GM23338 (cell line): ENCODE results near the gene RBM46. TPM values are rescaled to one million over a fixed set of nuclear protein-coding genes. Genes with fewer than 3 reads are reported as not detected.

Source experiments
- ATAC-seq: fragments of 200-7000 bp; cut with Tn5 transposase; 3 replicates; pipeline ENCODE4 v1.9.1; 2020
- DNase-seq: peaks from one replicate; pipeline ENCODE4 v3.0.0-alpha.2; 2015; ENCODE audit warnings: low spot score
- H2AFZ ChIP-seq: fragments of 200-600 bp; sonication (generic); 2 replicates; pipeline ENCODE4 v1.8.0; 2016; ENCODE audit warnings: antibody characterized with exemption, mild to moderate bottlenecking, moderate library complexity
- H3F3A ChIP-seq: fragments of 200-600 bp; sonication (generic); replicated peaks from 2 replicates; pipeline ENCODE4 v1.8.0; 2017; ENCODE audit warnings: antibody characterized with exemption, mixed run types, low read depth
- H3K27ac ChIP-seq: fragments of 200-600 bp; sonication (generic); 2 replicates; pipeline ENCODE4 v1.6.1; 2016; ENCODE audit warnings: low read depth
- H3K27me3 ChIP-seq: fragments of 200-600 bp; sonication (generic); 2 replicates; pipeline ENCODE4 v1.8.0; 2016; ENCODE audit warnings: mild to moderate bottlenecking, mixed run types, moderate library complexity; ENCODE audit not compliant: insufficient read depth
- H3K36me3 ChIP-seq: fragments of 200-600 bp; sonication (generic); 2 replicates; pipeline ENCODE4 v1.8.0; 2016; ENCODE audit warnings: mild to moderate bottlenecking; ENCODE audit not compliant: insufficient read depth
- H3K4me1 ChIP-seq: fragments of 200-600 bp; sonication (generic); 2 replicates; pipeline ENCODE4 v1.8.0; 2016; ENCODE audit warnings: mild to moderate bottlenecking, moderate library complexity; ENCODE audit not compliant: insufficient read depth
- H3K4me2 ChIP-seq: fragments of 200-600 bp; sonication (generic); 2 replicates; pipeline ENCODE4 v1.7.1; 2017; ENCODE audit warnings: mixed run types
- H3K4me3 ChIP-seq: fragments of 200-600 bp; sonication (generic); 2 replicates; pipeline ENCODE4 v1.6.1; 2016; ENCODE audit warnings: mixed run types
- H3K79me2 ChIP-seq: fragments of 200-600 bp; sonication (generic); replicated peaks from 2 replicates; pipeline ENCODE4 v1.8.0; 2017; ENCODE audit warnings: mild to moderate bottlenecking; ENCODE audit not compliant: insufficient read depth
- H3K9me2 ChIP-seq: fragments of 200-600 bp; sonication (generic); 2 replicates; pipeline ENCODE4 v1.8.0; 2017; ENCODE audit not compliant: insufficient read depth
- H4K20me1 ChIP-seq: fragments of 200-600 bp; sonication (generic); replicated peaks from 2 replicates; pipeline ENCODE4 v1.8.0; 2017; ENCODE audit warnings: mild to moderate bottlenecking; ENCODE audit not compliant: insufficient read depth
- H3K27ac Mint-ChIP-seq: 2 replicates; pipeline ENCODE4 v1.8.0; 2020; ENCODE audit warnings: inconsistent platforms, mild to moderate bottlenecking, moderate library complexity, mixed read lengths
- H3K27me3 Mint-ChIP-seq: 3 replicates; pipeline ENCODE4 v1.8.0; 2022; ENCODE audit warnings: low read depth, mild to moderate bottlenecking, moderate library complexity, mixed read lengths, inconsistent platforms; ENCODE audit not compliant: insufficient read depth, poor library complexity
- H3K36me3 Mint-ChIP-seq: 3 replicates; pipeline ENCODE4 v1.8.0; 2021; ENCODE audit warnings: low read depth, mild to moderate bottlenecking, inconsistent platforms, moderate library complexity, mixed read lengths
- H3K4me1 Mint-ChIP-seq: 3 replicates; pipeline ENCODE4 v1.8.0; 2020; ENCODE audit warnings: mild to moderate bottlenecking, inconsistent platforms, mixed read lengths
- H3K4me3 Mint-ChIP-seq: 3 replicates; pipeline ENCODE4 v1.8.0; 2021; ENCODE audit warnings: moderate library complexity, mild to moderate bottlenecking, inconsistent platforms, mixed read lengths
- H3K9me3 Mint-ChIP-seq: 3 replicates; pipeline ENCODE4 v1.8.0; 2020; ENCODE audit warnings: moderate library complexity, mild to moderate bottlenecking, inconsistent platforms, mixed read lengths
- CTCF ChIP-seq, 2 experiments: fragments of 200-600 bp in 1 of 2; sonication (generic) in 1 of 2; conservative IDR thresholded peaks; 2 replicates each; pipeline versions ENCODE4 v1.5.1 to v1.6.1; 2016 to 2017; ENCODE audit warnings: antibody characterized with exemption in 2 of 2, low read depth in 2 of 2, mild to moderate bottlenecking in 2 of 2, moderate library complexity in 1 of 2
- ETS1 ChIP-seq: IDR thresholded peaks from 2 replicates; pipeline ENCODE4 v1.6.1; 2016; ENCODE audit warnings: antibody characterized with exemption
- EZH2 ChIP-seq: fragments of 200-600 bp; sonication (generic); IDR thresholded peaks from one replicate; pipeline ENCODE4 v1.8.0; 2017; ENCODE audit warnings: antibody characterized with exemption, mild to moderate bottlenecking, low read depth; ENCODE audit not compliant: unreplicated experiment
- EZH2phosphoT487 ChIP-seq: fragments of 200-600 bp; sonication (generic); IDR thresholded peaks from one replicate; pipeline ENCODE4 v1.8.1; 2018; ENCODE audit warnings: antibody characterized with exemption; ENCODE audit not compliant: unreplicated experiment
- NANOG ChIP-seq: IDR thresholded peaks from 2 replicates; pipeline ENCODE4 v1.6.1; 2016; ENCODE audit warnings: antibody characterized with exemption, borderline replicate concordance
- POLR2AphosphoS5 ChIP-seq: IDR thresholded peaks from 2 replicates; pipeline ENCODE4 v1.6.1; 2016; ENCODE audit warnings: antibody characterized with exemption, low read depth
- REST ChIP-seq: IDR thresholded peaks from one replicate; pipeline ENCODE4 v1.6.1; 2018; ENCODE audit warnings: antibody characterized with exemption; ENCODE audit not compliant: unreplicated experiment
- STAT1 ChIP-seq: IDR thresholded peaks from one replicate; pipeline ENCODE4 v1.6.1; 2016; ENCODE audit warnings: antibody characterized with exemption; ENCODE audit not compliant: unreplicated experiment
- ZNF114 ChIP-seq: fragments of 250-450 bp; sonication (Bioruptor Pico); IDR thresholded peaks from 2 replicates; pipeline ENCODE4 v1.5.0; 2020; ENCODE audit warnings: mild to moderate bottlenecking, moderate library complexity
- ZNF331 ChIP-seq: fragments of 250-450 bp; sonication (Bioruptor Pico); IDR thresholded peaks from 2 replicates; pipeline ENCODE4 v1.5.0; 2020; ENCODE audit warnings: low read depth, mild to moderate bottlenecking, moderate library complexity
- ZNF462 ChIP-seq: fragments of 250-450 bp; sonication (Bioruptor Pico); IDR thresholded peaks from 2 replicates; pipeline ENCODE4 v1.5.0; 2020; ENCODE audit warnings: mild to moderate bottlenecking, moderate library complexity
- polyA plus RNA-seq: library from polyadenylated mRNA; unstranded; fragments of >200 nt; fragmentation: Nextera tagmentation; extraction: Ambion mirVana; gene quantifications from 2 replicates; pipeline ENCODE4 v1.2.1, GENCODE V29; 2016
- total RNA-seq: library from RNA; depleted of rRNA; stranded (reverse); fragments of >200 nt; shearing (Covaris generic); gene quantifications from 2 replicates; pipeline ENCODE4 v1.2.3, GENCODE V29; 2014

RBM46 gene
- total and polyA plus RNA-seq, 2 experiments from 2014 or later, result 22.9 to 42.4 TPM

- TF ChIP-seq NANOG (no peak), ZNF331 (no peak), EZH2phosphoT487 (no peak), ZNF114 (CRISPR knock-in tag) (no peak), EZH2 (no peak), REST (no peak), STAT1 (no peak), ETS1 (no peak)
- H2AFZ ChIP-seq, result no peak overlapping the region
- no peaks in the 10 kb centered on the region for H3K36me3 ChIP-seq
- no peak overlapping the region for H3K4me3 ChIP-seq
- no peaks in the 10 kb centered on the region for H3K79me2 ChIP-seq
- Mint-ChIP-seq H3K9me3 (no peaks in the 10 kb centered on the region), H3K36me3 (peaks cover 5% of the 10 kb centered on the region; the same call in 2 of the 3 replicates), H3K27me3 (no peaks in the 10 kb centered on the region), H3K27ac (no peak overlapping the region), H3K4me1 (no peaks in the 10 kb centered on the region; the same call in 2 of the 3 replicates), H3K4me3 (no peak overlapping the region)
- no peaks in the 10 kb centered on the region for H3F3A ChIP-seq
- no peaks in the 10 kb centered on the region for H3K27me3 ChIP-seq
- H3K4me1 ChIP-seq, result no peaks in the 10 kb centered on the region
- no peak overlapping the region for H3K27ac ChIP-seq
- H4K20me1 ChIP-seq, result no peaks in the 10 kb centered on the region; the same call in 1 of the 2 replicates
- DNase-seq (no peak), ATAC-seq (no peak)
- H3K9me2 ChIP-seq, result no peaks in the 10 kb centered on the region
- no peak overlapping the region for H3K4me2 ChIP-seq
Measured at GRCh38 chr4:154757713-154758112, 23.4 kb upstream of the RBM46 start.

- Mint-ChIP-seq H3K27me3 (no peaks in the 10 kb centered on the region), H3K4me3 (no peak overlapping the region), H3K27ac (no peak overlapping the region), H3K4me1 (no peaks in the 10 kb centered on the region; the same call in 2 of the 3 replicates), H3K9me3 (no peaks in the 10 kb centered on the region), H3K36me3 (no peaks in the 10 kb centered on the region)
- Histone ChIP-seq H3K4me1 (no peaks in the 10 kb centered on the region), H3K4me2 (no peak overlapping the region), H3K9me2 (no peaks in the 10 kb centered on the region), H3K4me3 (no peak overlapping the region), H3K79me2 (no peaks in the 10 kb centered on the region), H2AFZ (no peak overlapping the region), H3K27me3 (no peaks in the 10 kb centered on the region), H3K27ac (no peak overlapping the region), H3F3A (no peaks in the 10 kb centered on the region), H4K20me1 (no peaks in the 10 kb centered on the region), H3K36me3 (no peaks in the 10 kb centered on the region)
- no peak for ATAC-seq
- DNase-seq, result no peak
- TF ChIP-seq EZH2 (no peak), POLR2AphosphoS5 (no peak), ZNF462 (no peak), CTCF (conservative IDR thresholded peaks at IDR 0.05; ENCODE audit: low read depth in 2 of 2) (no peak)
Measured at GRCh38 chr4:154760895-154761294, 20.2 kb upstream of the RBM46 start.
